Peyer's patch (tissue), 4 donors: ENCODE data around the gene SLC30A7.

ENCODE experiments used
- POLR2A ChIP-seq, 2 donors: fragments of 450-650 bp; IDR thresholded peaks; one replicate each; pipeline ENCODE4 v1.5.1; 2017; ENCODE audit warnings: antibody characterized with exemption in 2 of 2, mild to moderate bottlenecking in 2 of 2, moderate library complexity in 2 of 2
- TF ChIP-seq, protein P1 (sequence below), 6 experiments: fragments of 450-650 bp in 4 of 6; fragments of 200-600 bp in 2 of 6; sonication (generic) in 1 of 6; IDR thresholded peaks; one replicate each; pipeline ENCODE4 v1.5.1; 2017 to 2019; ENCODE audit warnings: antibody characterized with exemption in 6 of 6, mild to moderate bottlenecking in 3 of 6, moderate library complexity in 1 of 6

DNA sequence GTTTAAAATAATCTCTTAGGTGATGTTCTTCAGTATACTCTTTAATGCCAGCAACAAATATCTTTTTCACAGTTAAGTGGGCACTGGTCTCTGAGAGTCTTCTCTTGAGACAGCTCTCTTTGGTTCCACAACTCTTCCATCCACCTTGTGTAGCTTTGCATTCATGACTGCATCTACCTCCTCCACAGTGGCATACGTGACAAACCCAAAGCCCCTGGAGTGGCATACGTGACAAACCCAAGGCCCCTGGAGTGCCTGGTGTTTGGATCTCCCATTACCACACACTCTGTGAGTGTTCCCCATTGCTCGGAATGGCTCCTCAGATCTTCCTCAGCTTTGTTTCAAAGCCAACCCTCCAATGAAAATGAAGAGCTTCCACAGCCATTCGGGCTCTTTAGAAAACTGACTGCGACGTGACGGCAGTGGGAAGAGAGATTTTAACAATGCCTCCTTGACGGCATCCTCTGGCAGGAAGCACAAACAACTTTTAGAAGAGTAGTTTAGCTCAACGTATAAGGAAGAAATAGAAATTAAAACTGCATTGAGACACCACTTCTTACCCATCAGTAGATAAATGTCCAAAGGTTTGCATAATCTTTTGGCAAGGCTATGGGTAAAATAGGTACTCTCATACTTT lies 45.8 kb downstream of the SLC30A7 start:
- TF ChIP-seq, protein P1, sequence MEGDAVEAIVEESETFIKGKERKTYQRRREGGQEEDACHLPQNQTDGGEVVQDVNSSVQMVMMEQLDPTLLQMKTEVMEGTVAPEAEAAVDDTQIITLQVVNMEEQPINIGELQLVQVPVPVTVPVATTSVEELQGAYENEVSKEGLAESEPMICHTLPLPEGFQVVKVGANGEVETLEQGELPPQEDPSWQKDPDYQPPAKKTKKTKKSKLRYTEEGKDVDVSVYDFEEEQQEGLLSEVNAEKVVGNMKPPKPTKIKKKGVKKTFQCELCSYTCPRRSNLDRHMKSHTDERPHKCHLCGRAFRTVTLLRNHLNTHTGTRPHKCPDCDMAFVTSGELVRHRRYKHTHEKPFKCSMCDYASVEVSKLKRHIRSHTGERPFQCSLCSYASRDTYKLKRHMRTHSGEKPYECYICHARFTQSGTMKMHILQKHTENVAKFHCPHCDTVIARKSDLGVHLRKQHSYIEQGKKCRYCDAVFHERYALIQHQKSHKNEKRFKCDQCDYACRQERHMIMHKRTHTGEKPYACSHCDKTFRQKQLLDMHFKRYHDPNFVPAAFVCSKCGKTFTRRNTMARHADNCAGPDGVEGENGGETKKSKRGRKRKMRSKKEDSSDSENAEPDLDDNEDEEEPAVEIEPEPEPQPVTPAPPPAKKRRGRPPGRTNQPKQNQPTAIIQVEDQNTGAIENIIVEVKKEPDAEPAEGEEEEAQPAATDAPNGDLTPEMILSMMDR (IDR thresholded peaks at IDR 0.05), result no peak
- no peak for TF ChIP-seq POLR2A (IDR thresholded peaks at IDR 0.05)
